ENCODE measurements around the gene VPS13C.

Gene VPS13C

GRCh38 chr15:61974759-61975158, 85.5 kb downstream of the VPS13C start:
- peaks cover 73% of the 10 kb centered on the region for H3K36me3 ChIP-seq (ENCODE audit: insufficient read depth, low read length)
- no peaks in the 10 kb centered on the region for H4K20me1 ChIP-seq (ENCODE audit: insufficient read depth, low read length, poor library complexity, severe bottlenecking)
- no peaks in the 10 kb centered on the region for H3K9me2 ChIP-seq (replicated peaks; ENCODE audit: low read depth, low read length)
- no peak overlapping the region for H3K4me3 ChIP-seq (ENCODE audit: low read length, poor library complexity, severe bottlenecking)
- H3K4me2 ChIP-seq (ENCODE audit: low read depth, low read length, poor library complexity, severe bottlenecking): no peak overlapping the region
- H2AFZ ChIP-seq (ENCODE audit: low read length): no peak overlapping the region
- H3K27me3 ChIP-seq (ENCODE audit: insufficient read depth, low read length, poor library complexity, severe bottlenecking): no peaks in the 10 kb centered on the region
- TF ChIP-seq EZH2phosphoT487 (IDR thresholded peaks at IDR 0.05; ENCODE audit: borderline replicate concordance): no peak
- TF ChIP-seq, protein P1, sequence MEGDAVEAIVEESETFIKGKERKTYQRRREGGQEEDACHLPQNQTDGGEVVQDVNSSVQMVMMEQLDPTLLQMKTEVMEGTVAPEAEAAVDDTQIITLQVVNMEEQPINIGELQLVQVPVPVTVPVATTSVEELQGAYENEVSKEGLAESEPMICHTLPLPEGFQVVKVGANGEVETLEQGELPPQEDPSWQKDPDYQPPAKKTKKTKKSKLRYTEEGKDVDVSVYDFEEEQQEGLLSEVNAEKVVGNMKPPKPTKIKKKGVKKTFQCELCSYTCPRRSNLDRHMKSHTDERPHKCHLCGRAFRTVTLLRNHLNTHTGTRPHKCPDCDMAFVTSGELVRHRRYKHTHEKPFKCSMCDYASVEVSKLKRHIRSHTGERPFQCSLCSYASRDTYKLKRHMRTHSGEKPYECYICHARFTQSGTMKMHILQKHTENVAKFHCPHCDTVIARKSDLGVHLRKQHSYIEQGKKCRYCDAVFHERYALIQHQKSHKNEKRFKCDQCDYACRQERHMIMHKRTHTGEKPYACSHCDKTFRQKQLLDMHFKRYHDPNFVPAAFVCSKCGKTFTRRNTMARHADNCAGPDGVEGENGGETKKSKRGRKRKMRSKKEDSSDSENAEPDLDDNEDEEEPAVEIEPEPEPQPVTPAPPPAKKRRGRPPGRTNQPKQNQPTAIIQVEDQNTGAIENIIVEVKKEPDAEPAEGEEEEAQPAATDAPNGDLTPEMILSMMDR (conservative IDR thresholded peaks at IDR 0.05; ENCODE audit: low read length): no peak
- no peaks in the 10 kb centered on the region for H3F3A ChIP-seq (ENCODE audit: low read depth)
- no peaks in the 10 kb centered on the region for H3K4me1 ChIP-seq (ENCODE audit: insufficient read depth, low read length, poor library complexity, severe bottlenecking)
- H3K9me3 ChIP-seq (ENCODE audit: insufficient read depth, low read depth, low read length): no peaks in the 10 kb centered on the region
- no peaks in the 10 kb centered on the region for H3K79me2 ChIP-seq (ENCODE audit: insufficient read depth, low read length)
- H3K9ac ChIP-seq (ENCODE audit: low read depth, low read length, poor library complexity, severe bottlenecking): no peak overlapping the region

DNA sequence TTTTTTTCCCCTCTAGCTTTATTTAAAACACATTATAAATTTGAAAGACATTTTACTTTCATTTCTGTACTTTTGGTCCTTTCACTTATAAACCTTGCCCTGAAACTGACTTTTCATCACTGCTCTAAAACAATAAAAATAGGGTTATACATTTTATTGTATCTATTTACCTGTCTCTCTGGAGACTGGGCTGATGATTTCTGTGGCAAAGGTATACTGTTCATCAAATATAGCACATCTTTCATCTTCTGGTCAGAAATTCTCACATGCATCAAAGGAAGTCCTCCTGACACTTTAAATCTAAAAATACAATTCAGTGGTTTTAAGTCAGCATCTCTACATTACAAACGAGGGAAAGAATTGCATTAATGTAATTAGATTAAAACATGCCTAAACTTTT, 86.1 kb downstream of the VPS13C start:
- Histone ChIP-seq H3K27me3 (ENCODE audit: insufficient read depth, low read length, poor library complexity, severe bottlenecking) (no peaks in the 10 kb centered on the region), H4K20me1 (ENCODE audit: insufficient read depth, low read length, poor library complexity, severe bottlenecking) (no peaks in the 10 kb centered on the region), H3F3A (ENCODE audit: low read depth) (no peaks in the 10 kb centered on the region), H3K36me3 (ENCODE audit: insufficient read depth, low read length) (peaks cover 68% of the 10 kb centered on the region), H3K9me3 (ENCODE audit: insufficient read depth, low read depth, low read length) (no peaks in the 10 kb centered on the region), H3K4me1 (ENCODE audit: insufficient read depth, low read length, poor library complexity, severe bottlenecking) (no peaks in the 10 kb centered on the region), H3K4me2 (ENCODE audit: low read depth, low read length, poor library complexity, severe bottlenecking) (no peak overlapping the region), H3K4me3 (ENCODE audit: low read length, poor library complexity, severe bottlenecking) (no peak overlapping the region), H3K79me2 (ENCODE audit: insufficient read depth, low read length) (no peaks in the 10 kb centered on the region), H3K9me2 (replicated peaks; ENCODE audit: low read depth, low read length) (no peaks in the 10 kb centered on the region), H3K9ac (ENCODE audit: low read depth, low read length, poor library complexity, severe bottlenecking) (no peak overlapping the region), H2AFZ (ENCODE audit: low read length) (no peak overlapping the region)
- TF ChIP-seq EZH2phosphoT487 (IDR thresholded peaks at IDR 0.05; ENCODE audit: borderline replicate concordance): no peak
- TF ChIP-seq, protein P1 (conservative IDR thresholded peaks at IDR 0.05; ENCODE audit: low read length): no peak

- TF ChIP-seq EZH2phosphoT487 (IDR thresholded peaks at IDR 0.05; ENCODE audit: borderline replicate concordance): no peak
- TF ChIP-seq, protein P1 (conservative IDR thresholded peaks at IDR 0.05; ENCODE audit: low read length): no peak
- Histone ChIP-seq H3K9me2 (replicated peaks; ENCODE audit: low read depth, low read length) (no peaks in the 10 kb centered on the region), H3K4me2 (ENCODE audit: low read depth, low read length, poor library complexity, severe bottlenecking) (no peak overlapping the region), H3K4me1 (ENCODE audit: insufficient read depth, low read length, poor library complexity, severe bottlenecking) (no peaks in the 10 kb centered on the region), H3K79me2 (ENCODE audit: insufficient read depth, low read length) (no peaks in the 10 kb centered on the region), H4K20me1 (ENCODE audit: insufficient read depth, low read length, poor library complexity, severe bottlenecking) (no peaks in the 10 kb centered on the region), H3K9ac (ENCODE audit: low read depth, low read length, poor library complexity, severe bottlenecking) (no peak overlapping the region), H2AFZ (ENCODE audit: low read length) (no peak overlapping the region), H3K36me3 (ENCODE audit: insufficient read depth, low read length) (peaks cover 49% of the 10 kb centered on the region; the same call in 1 of the 2 replicates), H3F3A (ENCODE audit: low read depth) (no peaks in the 10 kb centered on the region), H3K4me3 (ENCODE audit: low read length, poor library complexity, severe bottlenecking) (no peak overlapping the region), H3K27me3 (ENCODE audit: insufficient read depth, low read length, poor library complexity, severe bottlenecking) (no peaks in the 10 kb centered on the region), H3K9me3 (ENCODE audit: insufficient read depth, low read depth, low read length) (no peaks in the 10 kb centered on the region)
Observed at GRCh38 chr15:61951949-61952348, 108.3 kb downstream of the VPS13C start.
